Cardiac fibroblast (primary cell): ENCODE measurements around the gene ACVRL1.
A peak's percentile ranks its signal among the peaks of the same experiment; 100 is the strongest.

Experiments used
- DNase-seq, 2 donors: peaks; one replicate each; pipeline versions ENCODE4 v3.0.0 to v3.0.0-alpha.2; 2010; ENCODE audit warnings: low read depth in 2 of 2
- H3K4me3 ChIP-seq, 2 donors: replicated peaks in 1 of 2; 1 replicate in 1 of 2; 2 replicates in 1 of 2; pipeline ENCODE4 v1.5.1; 2011; ENCODE audit warnings: low read depth in 2 of 2, low read length in 2 of 2, mild to moderate bottlenecking in 2 of 2, moderate library complexity in 1 of 2
- TF ChIP-seq, protein P1 (sequence below): IDR thresholded peaks from one replicate; pipeline ENCODE4 v1.5.1; 2011; ENCODE audit warnings: low read depth, mild to moderate bottlenecking, low read length, inconsistent platforms

ACVRL1 gene

GRCh38 chr12:51865757-51866270 is 41.5 kb upstream of the ACVRL1 start:
- no peak overlapping the region for H3K4me3 ChIP-seq
- TF ChIP-seq, protein P1, sequence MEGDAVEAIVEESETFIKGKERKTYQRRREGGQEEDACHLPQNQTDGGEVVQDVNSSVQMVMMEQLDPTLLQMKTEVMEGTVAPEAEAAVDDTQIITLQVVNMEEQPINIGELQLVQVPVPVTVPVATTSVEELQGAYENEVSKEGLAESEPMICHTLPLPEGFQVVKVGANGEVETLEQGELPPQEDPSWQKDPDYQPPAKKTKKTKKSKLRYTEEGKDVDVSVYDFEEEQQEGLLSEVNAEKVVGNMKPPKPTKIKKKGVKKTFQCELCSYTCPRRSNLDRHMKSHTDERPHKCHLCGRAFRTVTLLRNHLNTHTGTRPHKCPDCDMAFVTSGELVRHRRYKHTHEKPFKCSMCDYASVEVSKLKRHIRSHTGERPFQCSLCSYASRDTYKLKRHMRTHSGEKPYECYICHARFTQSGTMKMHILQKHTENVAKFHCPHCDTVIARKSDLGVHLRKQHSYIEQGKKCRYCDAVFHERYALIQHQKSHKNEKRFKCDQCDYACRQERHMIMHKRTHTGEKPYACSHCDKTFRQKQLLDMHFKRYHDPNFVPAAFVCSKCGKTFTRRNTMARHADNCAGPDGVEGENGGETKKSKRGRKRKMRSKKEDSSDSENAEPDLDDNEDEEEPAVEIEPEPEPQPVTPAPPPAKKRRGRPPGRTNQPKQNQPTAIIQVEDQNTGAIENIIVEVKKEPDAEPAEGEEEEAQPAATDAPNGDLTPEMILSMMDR: no peak
- DNase-seq: no peak

DNA sequence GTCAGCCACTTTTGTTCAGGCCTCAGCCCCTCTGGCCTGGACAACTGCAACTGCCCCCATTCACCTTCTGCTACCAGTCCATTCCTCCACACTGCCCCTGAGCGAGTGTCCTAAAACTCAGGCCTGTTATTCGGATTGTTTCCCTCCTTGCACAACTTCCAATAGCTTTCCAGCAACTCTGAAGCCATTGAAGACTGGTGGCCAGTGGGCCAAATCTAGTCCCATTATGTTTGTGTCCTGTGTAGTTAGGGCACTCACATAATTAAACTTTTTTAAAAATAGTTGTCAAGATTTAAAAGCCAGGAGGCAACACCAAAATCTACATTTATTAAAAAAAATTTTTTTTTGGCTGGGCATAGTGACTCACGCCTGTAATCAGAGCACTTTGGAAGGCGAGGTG is 41.0 kb upstream of the ACVRL1 start:
- no peak overlapping the region for H3K4me3 ChIP-seq
- DNase-seq: no peak
- TF ChIP-seq, protein P1: no peak

DNA sequence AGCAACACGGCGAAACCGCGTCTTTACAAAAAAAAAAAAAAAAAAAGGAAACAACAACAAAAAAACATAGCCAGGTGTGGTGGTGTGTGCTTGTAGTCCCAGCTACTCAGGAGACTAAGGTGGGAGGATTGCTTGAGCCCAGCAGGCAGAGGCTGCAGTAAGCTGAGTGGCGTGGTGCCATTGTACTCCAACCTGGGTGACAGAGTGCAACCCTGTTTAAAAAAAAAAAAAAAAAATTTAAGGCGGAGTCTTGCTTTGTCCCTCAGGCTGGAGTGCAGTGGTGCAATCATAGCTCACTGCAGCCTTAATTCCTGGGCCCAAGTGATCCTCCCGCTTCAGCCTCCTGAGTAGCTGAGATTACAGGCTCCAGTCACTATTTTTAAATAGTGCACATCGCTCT is 40.5 kb upstream of the ACVRL1 start:
- DNase-seq: no peak
- TF ChIP-seq, protein P1: no peak
- H3K4me3 ChIP-seq: no peak overlapping the region

DNA sequence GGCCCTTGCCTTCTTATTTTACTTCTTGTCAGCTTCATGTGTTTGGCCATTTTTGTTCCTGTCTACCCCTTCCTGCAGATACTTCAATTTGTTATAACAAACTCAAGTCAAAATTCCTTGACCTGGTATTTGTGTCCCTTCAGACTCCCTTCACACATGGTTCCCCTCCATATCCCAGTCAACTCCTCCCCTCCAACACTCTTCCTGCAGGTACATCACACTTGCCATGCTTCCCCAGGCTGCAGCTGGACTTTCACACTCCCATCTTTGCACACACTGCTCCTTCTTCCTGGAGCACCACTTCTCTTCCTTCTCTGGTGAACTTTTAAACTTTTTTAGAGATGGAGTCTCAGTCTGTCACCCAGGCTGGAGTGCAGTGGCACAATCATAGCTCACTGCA is 39.9 kb upstream of the ACVRL1 start:
- H3K4me3 ChIP-seq: no peak overlapping the region
- TF ChIP-seq, protein P1: no peak
- no peak for DNase-seq

- TF ChIP-seq, protein P1: no peak
- no peak overlapping the region for H3K4me3 ChIP-seq
- DNase-seq: no peak
Observed at GRCh38 chr12:51867796-51868428, 39.4 kb upstream of the ACVRL1 start.

DNA sequence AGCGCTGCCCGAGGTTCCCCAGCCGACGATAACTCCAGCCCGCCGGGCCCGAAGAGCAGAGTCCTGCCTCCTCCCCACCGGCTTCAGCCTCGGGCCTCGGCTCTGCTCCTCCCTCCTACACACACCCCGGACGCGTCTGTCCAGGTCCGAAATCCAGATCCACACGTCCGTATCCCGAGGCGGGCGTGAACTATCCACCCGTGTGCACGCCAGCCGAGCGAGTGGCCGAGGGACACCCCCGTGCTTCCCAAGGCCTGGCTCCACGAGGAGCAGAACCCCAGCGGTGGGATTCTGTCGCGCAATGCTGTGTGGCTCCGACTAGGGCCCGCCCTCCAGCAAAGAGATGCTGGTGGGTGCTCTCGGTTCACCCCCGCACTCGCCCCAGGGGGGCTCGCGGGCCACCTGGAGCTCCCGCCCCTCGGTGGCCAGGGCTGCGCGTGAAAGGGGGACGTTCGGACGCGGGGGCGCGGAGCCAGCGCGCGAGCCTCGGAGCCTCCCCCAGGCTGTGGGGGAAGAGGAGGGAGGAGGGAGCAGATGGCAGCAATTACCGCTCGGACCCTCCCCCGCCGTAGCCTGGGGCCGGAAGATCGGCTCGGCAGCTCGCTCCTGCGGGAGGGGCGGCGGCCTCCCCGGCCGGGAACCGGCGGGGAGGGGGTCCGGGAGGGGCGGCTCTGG is 38.3 kb upstream of the ACVRL1 start:
- H3K4me3 ChIP-seq: peak overlapping the region; percentile 34 to 41
- TF ChIP-seq, protein P1: no peak
- no peak for DNase-seq
